ENCODE results near the gene GOLGA6L2. TPM values are rescaled to one million over a fixed set of nuclear protein-coding genes. Genes with fewer than 3 reads are reported as not detected.

The GOLGA6L2 gene
- total RNA-seq, 2 experiments from 2014 or later = not detected

- Histone ChIP-seq H3K79me2 (ENCODE audit: insufficient read depth, low read depth, low read length) (no peaks in the 10 kb centered on the region), H3K4me1 (ENCODE audit: insufficient read depth, low read length, poor library complexity, severe bottlenecking) (no peaks in the 10 kb centered on the region), H3K4me3 (ENCODE audit: low read depth, low read length, poor library complexity, severe bottlenecking) (no peak overlapping the region), H3K4me2 (ENCODE audit: low read length) (no peak overlapping the region), H3K9me3 (ENCODE audit: low read length) (no peaks in the 10 kb centered on the region), H2AFZ (ENCODE audit: low read length) (no peak overlapping the region), H4K20me1 (ENCODE audit: insufficient read depth, low read length) (no peaks in the 10 kb centered on the region), H3K27ac (ENCODE audit: low read depth, low read length, poor library complexity, severe bottlenecking) (no peak overlapping the region), H3K36me3 (ENCODE audit: insufficient read depth, low read length) (no peaks in the 10 kb centered on the region), H3K9me2 (ENCODE audit: insufficient read depth, low read length) (no peaks in the 10 kb centered on the region)
- no peak for DNase-seq (ENCODE audit: low spot score)
- intact Hi-C loops (cut with micrococcal nuclease; ENCODE audit: unreplicated experiment) = no loop called here
- no peak for TF ChIP-seq CTCF (conservative IDR thresholded peaks at IDR 0.05; ENCODE audit: low read length)
- no peak for TF ChIP-seq EZH2phosphoT487 (IDR thresholded peaks at IDR 0.05; ENCODE audit: borderline replicate concordance, low read depth, low read length)
- ChIA-PET CTCF (ENCODE audit: unreplicated experiment) (no interaction called here), POLR2A (no interaction called here)
- no TSS peak for BruUV-seq (replicated peaks)
These were observed 24.7 kb downstream of the GOLGA6L2 start for GRCh38 chr15:23422099-23422945.

GRCh38 chr15:23420806-23421575 lies 26.1 kb downstream of the GOLGA6L2 start:
- H3K79me2 ChIP-seq (ENCODE audit: insufficient read depth, low read depth, low read length) = no peaks in the 10 kb centered on the region
- TF ChIP-seq EZH2phosphoT487 (IDR thresholded peaks at IDR 0.05; ENCODE audit: borderline replicate concordance, low read depth, low read length) = no peak
- no peak for TF ChIP-seq CTCF (conservative IDR thresholded peaks at IDR 0.05; ENCODE audit: low read length)
- intact Hi-C loops (cut with micrococcal nuclease; ENCODE audit: unreplicated experiment) = no loop called here
- BruUV-seq (replicated peaks) = no TSS peak
- H2AFZ ChIP-seq (ENCODE audit: low read length) = no peak overlapping the region
- no peak overlapping the region for H3K27ac ChIP-seq (ENCODE audit: low read depth, low read length, poor library complexity, severe bottlenecking)
- no peak overlapping the region for H3K4me2 ChIP-seq (ENCODE audit: low read length)
- no peak overlapping the region for H3K4me3 ChIP-seq (ENCODE audit: low read depth, low read length, poor library complexity, severe bottlenecking)
- CTCF ChIA-PET (ENCODE audit: unreplicated experiment) = no interaction called here
- POLR2A ChIA-PET = no interaction called here
- no peaks in the 10 kb centered on the region for H3K9me3 ChIP-seq (ENCODE audit: low read length)
- no peaks in the 10 kb centered on the region for H3K9me2 ChIP-seq (ENCODE audit: insufficient read depth, low read length)
- DNase-seq (ENCODE audit: low spot score) = no peak
- no peaks in the 10 kb centered on the region for H3K4me1 ChIP-seq (ENCODE audit: insufficient read depth, low read length, poor library complexity, severe bottlenecking)
- no peaks in the 10 kb centered on the region for H4K20me1 ChIP-seq (ENCODE audit: insufficient read depth, low read length)
- H3K36me3 ChIP-seq (ENCODE audit: insufficient read depth, low read length) = no peaks in the 10 kb centered on the region

All from OCI-LY7 (cell line).